ENCODE data around the gene SVBP.

DNA sequence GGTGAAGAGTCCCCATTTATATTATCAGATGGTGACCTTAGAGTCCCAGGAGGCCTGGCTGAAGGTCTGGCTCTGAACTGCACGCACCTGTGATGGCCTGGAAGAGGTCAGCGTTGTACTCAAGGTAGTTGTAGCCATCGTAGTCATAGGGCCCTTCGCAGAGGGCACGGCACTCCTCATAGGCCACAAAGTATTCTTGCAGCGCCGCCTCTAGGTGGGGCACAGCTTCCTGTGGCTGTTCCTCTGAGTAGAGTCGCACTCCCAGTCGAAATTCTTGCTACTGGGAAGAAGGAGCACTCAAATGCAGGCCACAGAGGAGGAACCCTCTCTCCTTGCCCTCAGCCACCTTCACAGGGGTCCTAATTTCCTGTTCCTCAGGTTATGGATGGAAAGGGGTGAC, 58.1 kb downstream of the SVBP start:
- TF ChIP-seq EZH2phosphoT487 (IDR thresholded peaks at IDR 0.05; ENCODE audit: insufficient read depth, low read depth) (no peak), EZH2 (IDR thresholded peaks at IDR 0.05; ENCODE audit: insufficient read depth, poor library complexity, severe bottlenecking) (no peak)
